ENCODE measurements around the gene MAPK8IP2.

Gene MAPK8IP2

GRCh38 chr22:50600538-50600937, at the start of gene MAPK8IP2:
MAPK8IP2 (plus strand) TSS chr22:50600793; CDS start chr22:50600819, 26 bp downstream.
- DNase-seq: no peak

- DNase-seq: peak; percentile 4
Measured at GRCh38 chr22:50551160-50551752, 49.3 kb upstream of the MAPK8IP2 start.

GRCh38 chr22:50553310-50553709, 47.3 kb upstream of the MAPK8IP2 start:
- DNase-seq: peak; percentile 6

- no peak for DNase-seq
Measured at GRCh38 chr22:50556703-50557102, 43.9 kb upstream of the MAPK8IP2 start.

GRCh38 chr22:50560034-50560433, 40.6 kb upstream of the MAPK8IP2 start:
- DNase-seq: peak; percentile 6

GRCh38 chr22:50561401-50562358, 38.9 kb upstream of the MAPK8IP2 start:
- peak; percentile 26 for DNase-seq

GRCh38 chr22:50562523-50563412, 37.8 kb upstream of the MAPK8IP2 start, which contains the start of gene SYCE3:
SYCE3 (minus strand) TSS chr22:50562919; CDS start chr22:50556405, 6,514 bp downstream.
- DNase-seq: peak; percentile 93

- no peak for DNase-seq
Measured at GRCh38 chr22:50563413-50564160, 37.0 kb upstream of the MAPK8IP2 start.

GRCh38 chr22:50564289-50564688, 36.3 kb upstream of the MAPK8IP2 start:
- DNase-seq: no peak

- no peak for DNase-seq
Measured at GRCh38 chr22:50567721-50568252, 32.8 kb upstream of the MAPK8IP2 start.

- DNase-seq: no peak
Measured at GRCh38 chr22:50568626-50569025, 32.0 kb upstream of the MAPK8IP2 start.

- no peak for DNase-seq
Measured at GRCh38 chr22:50569041-50569459, 31.5 kb upstream of the MAPK8IP2 start.

- DNase-seq: no peak
Measured at GRCh38 chr22:50569896-50570535, 30.6 kb upstream of the MAPK8IP2 start.

GRCh38 chr22:50570861-50571260, 29.7 kb upstream of the MAPK8IP2 start:
- no peak for DNase-seq

GRCh38 chr22:50571264-50572175, 29.1 kb upstream of the MAPK8IP2 start:
- DNase-seq: no peak

- DNase-seq: no peak
Measured at GRCh38 chr22:50572965-50573364, 27.6 kb upstream of the MAPK8IP2 start.

- no peak for DNase-seq
Measured at GRCh38 chr22:50573491-50574382, 26.9 kb upstream of the MAPK8IP2 start.

- no peak for DNase-seq
Measured at GRCh38 chr22:50574383-50574755, 26.2 kb upstream of the MAPK8IP2 start.

GRCh38 chr22:50575426-50575941, 25.1 kb upstream of the MAPK8IP2 start:
- no peak for DNase-seq

All from left hindlimb (tissue), 1 donor.